HEK293 (cell line): ENCODE measurements around the gene NSFL1C.

Experiments
- BCL11B ChIP-seq: fragments of 450-650 bp; formaldehyde crosslinking; IDR thresholded peaks from 2 replicates; pipeline ENCODE4 v1.5.1; 2016; ENCODE audit warnings: low read depth, missing biosample characterization, missing genetic modification characterization
- GFI1B ChIP-seq: fragments of 450-650 bp; formaldehyde crosslinking; IDR thresholded peaks from 2 replicates; pipeline ENCODE4 v1.5.1; 2016; ENCODE audit warnings: missing biosample characterization, missing genetic modification characterization
- GLIS1 ChIP-seq: fragments of 450-650 bp; formaldehyde crosslinking; IDR thresholded peaks from 2 replicates; pipeline ENCODE4 v1.5.1; 2016; ENCODE audit warnings: missing biosample characterization, missing genetic modification characterization
- IKZF3 ChIP-seq: fragments of 450-650 bp; IDR thresholded peaks from 2 replicates; pipeline ENCODE4 v1.5.0; 2018; ENCODE audit warnings: missing biosample characterization, mild to moderate bottlenecking, missing genetic modification characterization, moderate library complexity
- KLF1 ChIP-seq: fragments of 450-650 bp; formaldehyde crosslinking; IDR thresholded peaks from 2 replicates; pipeline ENCODE4 v1.5.1; 2016; ENCODE audit warnings: missing biosample characterization, missing genetic modification characterization
- KLF10 ChIP-seq: fragments of 450-650 bp; IDR thresholded peaks from 2 replicates; pipeline ENCODE4 v1.5.1; 2018; ENCODE audit warnings: missing biosample characterization, mild to moderate bottlenecking, missing genetic modification characterization
- MEIS1 ChIP-seq: sonication (generic); formaldehyde crosslinking; IDR thresholded peaks from 2 replicates; pipeline ENCODE4 v1.8.1; 2022; ENCODE audit warnings: missing genetic modification reagents, mild to moderate bottlenecking, borderline replicate concordance
- MYNN ChIP-seq: fragments of 450-650 bp; formaldehyde crosslinking; IDR thresholded peaks from 2 replicates; pipeline ENCODE4 v1.5.1; 2016; ENCODE audit warnings: missing biosample characterization, missing genetic modification characterization, borderline replicate concordance
- SETDB1 ChIP-seq: IDR thresholded peaks from one replicate; pipeline ENCODE4 v1.6.1; 2017; ENCODE audit warnings: mild to moderate bottlenecking, low read length, moderate library complexity, mixed read lengths; ENCODE audit not compliant: insufficient read length
- SP2 ChIP-seq: fragments of 450-650 bp; formaldehyde crosslinking; IDR thresholded peaks from 2 replicates; pipeline ENCODE4 v1.5.1; 2016; ENCODE audit warnings: missing biosample characterization, missing genetic modification characterization
- SP3 ChIP-seq: fragments of 450-650 bp; formaldehyde crosslinking; IDR thresholded peaks from 2 replicates; pipeline ENCODE4 v1.5.1; 2016; ENCODE audit warnings: missing biosample characterization, missing genetic modification characterization
- ZBTB1 ChIP-seq: fragments of 450-650 bp; formaldehyde crosslinking; IDR thresholded peaks from 2 replicates; pipeline ENCODE4 v1.5.1; 2016; ENCODE audit warnings: missing biosample characterization, missing genetic modification characterization
- ZBTB17 ChIP-seq: fragments of 450-650 bp; formaldehyde crosslinking; IDR thresholded peaks from 2 replicates; pipeline ENCODE4 v1.5.1; 2016; ENCODE audit warnings: missing biosample characterization, missing genetic modification characterization
- ZBTB8A ChIP-seq: fragments of 450-650 bp; formaldehyde crosslinking; IDR thresholded peaks from 2 replicates; pipeline ENCODE4 v1.5.1; 2016; ENCODE audit warnings: missing biosample characterization, missing genetic modification characterization
- ZFHX2 ChIP-seq: fragments of 450-650 bp; formaldehyde crosslinking; conservative IDR thresholded peaks from 2 replicates; pipeline ENCODE4 v1.5.1; 2016; ENCODE audit warnings: missing biosample characterization, missing genetic modification characterization
- ZNF121 ChIP-seq: fragments of 450-650 bp; formaldehyde crosslinking; IDR thresholded peaks from 2 replicates; pipeline ENCODE4 v1.5.1; 2016; ENCODE audit warnings: missing biosample characterization, missing genetic modification characterization
- ZNF133 ChIP-seq: fragments of 450-650 bp; formaldehyde crosslinking; IDR thresholded peaks from 2 replicates; pipeline ENCODE4 v1.5.1; 2016; ENCODE audit warnings: missing biosample characterization, missing genetic modification characterization
- ZNF155 ChIP-seq: fragments of 450-650 bp; formaldehyde crosslinking; IDR thresholded peaks from 2 replicates; pipeline ENCODE4 v1.5.1; 2016; ENCODE audit warnings: missing biosample characterization, missing genetic modification characterization
- ZNF239 ChIP-seq: fragments of 450-650 bp; formaldehyde crosslinking; IDR thresholded peaks from 2 replicates; pipeline ENCODE4 v1.5.1; 2016; ENCODE audit warnings: missing biosample characterization, missing genetic modification characterization
- ZNF248 ChIP-seq: fragments of 450-650 bp; formaldehyde crosslinking; IDR thresholded peaks from 2 replicates; pipeline ENCODE4 v1.5.1; 2017; ENCODE audit warnings: missing biosample characterization, missing genetic modification characterization
- ZNF302 ChIP-seq: fragments of 450-650 bp; formaldehyde crosslinking; IDR thresholded peaks from 2 replicates; pipeline ENCODE4 v1.5.1; 2016; ENCODE audit warnings: missing biosample characterization, missing genetic modification characterization, low read depth
- ZNF335 ChIP-seq: fragments of 450-650 bp; formaldehyde crosslinking; conservative IDR thresholded peaks from 2 replicates; pipeline ENCODE4 v1.5.1; 2016; ENCODE audit warnings: missing biosample characterization, missing genetic modification characterization
- ZNF391 ChIP-seq: fragments of 450-650 bp; formaldehyde crosslinking; IDR thresholded peaks from 2 replicates; pipeline ENCODE4 v1.5.1; 2016; ENCODE audit warnings: low read depth, missing biosample characterization, missing genetic modification characterization, borderline replicate concordance
- ZNF48 ChIP-seq: fragments of 450-650 bp; formaldehyde crosslinking; IDR thresholded peaks from 2 replicates; pipeline ENCODE4 v1.5.1; 2016; ENCODE audit warnings: missing biosample characterization, missing genetic modification characterization
- ZNF529 ChIP-seq: fragments of 450-650 bp; formaldehyde crosslinking; IDR thresholded peaks from 2 replicates; pipeline ENCODE4 v1.5.1; 2017; ENCODE audit warnings: missing genetic modification characterization, missing biosample characterization; ENCODE audit not compliant: insufficient replicate concordance
- ZNF610 ChIP-seq: fragments of 450-650 bp; formaldehyde crosslinking; IDR thresholded peaks from 2 replicates; pipeline ENCODE4 v1.5.1; 2016; ENCODE audit warnings: missing biosample characterization, missing genetic modification characterization, borderline replicate concordance
- ZNF621 ChIP-seq: fragments of 450-650 bp; formaldehyde crosslinking; IDR thresholded peaks from 2 replicates; pipeline ENCODE4 v1.5.1; 2017; ENCODE audit warnings: missing biosample characterization, missing genetic modification characterization
- ZNF626 ChIP-seq: fragments of 450-650 bp; sonication (Bioruptor Pico); formaldehyde crosslinking; IDR thresholded peaks from 2 replicates; pipeline ENCODE4 v1.5.1; 2018; ENCODE audit warnings: missing biosample characterization, missing genetic modification characterization, inconsistent platforms
- ZNF654 ChIP-seq: fragments of 450-650 bp; formaldehyde crosslinking; IDR thresholded peaks from 2 replicates; pipeline ENCODE4 v1.5.1; 2016; ENCODE audit warnings: low read depth, missing biosample characterization, missing genetic modification characterization
- ZNF660 ChIP-seq: fragments of 450-650 bp; IDR thresholded peaks from 2 replicates; pipeline ENCODE4 v1.5.1; 2018; ENCODE audit warnings: missing biosample characterization, mild to moderate bottlenecking, missing genetic modification characterization
- ZNF664 ChIP-seq: fragments of 450-650 bp; formaldehyde crosslinking; IDR thresholded peaks from 2 replicates; pipeline ENCODE4 v1.5.1; 2016; ENCODE audit warnings: missing biosample characterization, missing genetic modification characterization
- ZNF776 ChIP-seq: fragments of 450-650 bp; formaldehyde crosslinking; IDR thresholded peaks from 2 replicates; pipeline ENCODE4 v1.5.0; 2017; ENCODE audit warnings: missing biosample characterization, missing genetic modification characterization, borderline replicate concordance
- ZNF830 ChIP-seq: fragments of 450-650 bp; IDR thresholded peaks from 2 replicates; pipeline ENCODE4 v1.5.0; 2018; ENCODE audit warnings: missing biosample characterization, missing genetic modification characterization, low read depth, mild to moderate bottlenecking, moderate library complexity
- TF ChIP-seq, protein P1 (sequence below): fragments of 450-650 bp; formaldehyde crosslinking; IDR thresholded peaks from 2 replicates; pipeline ENCODE4 v1.5.1; 2016; ENCODE audit warnings: missing biosample characterization, missing genetic modification characterization
- TF ChIP-seq, protein P2 (sequence below): fragments of 450-650 bp; formaldehyde crosslinking; IDR thresholded peaks from 2 replicates; pipeline ENCODE4 v1.5.1; 2016; ENCODE audit warnings: missing biosample characterization, missing genetic modification characterization
- TF ChIP-seq, protein P3 (sequence below): fragments of 450-650 bp; formaldehyde crosslinking; IDR thresholded peaks from 2 replicates; pipeline ENCODE4 v1.5.1; 2016; ENCODE audit warnings: missing biosample characterization, missing genetic modification characterization
- TF ChIP-seq, protein P4 (sequence below): fragments of 450-650 bp; formaldehyde crosslinking; IDR thresholded peaks from 2 replicates; pipeline ENCODE4 v1.5.1; 2016; ENCODE audit warnings: missing biosample characterization, missing genetic modification characterization

NSFL1C gene

DNA sequence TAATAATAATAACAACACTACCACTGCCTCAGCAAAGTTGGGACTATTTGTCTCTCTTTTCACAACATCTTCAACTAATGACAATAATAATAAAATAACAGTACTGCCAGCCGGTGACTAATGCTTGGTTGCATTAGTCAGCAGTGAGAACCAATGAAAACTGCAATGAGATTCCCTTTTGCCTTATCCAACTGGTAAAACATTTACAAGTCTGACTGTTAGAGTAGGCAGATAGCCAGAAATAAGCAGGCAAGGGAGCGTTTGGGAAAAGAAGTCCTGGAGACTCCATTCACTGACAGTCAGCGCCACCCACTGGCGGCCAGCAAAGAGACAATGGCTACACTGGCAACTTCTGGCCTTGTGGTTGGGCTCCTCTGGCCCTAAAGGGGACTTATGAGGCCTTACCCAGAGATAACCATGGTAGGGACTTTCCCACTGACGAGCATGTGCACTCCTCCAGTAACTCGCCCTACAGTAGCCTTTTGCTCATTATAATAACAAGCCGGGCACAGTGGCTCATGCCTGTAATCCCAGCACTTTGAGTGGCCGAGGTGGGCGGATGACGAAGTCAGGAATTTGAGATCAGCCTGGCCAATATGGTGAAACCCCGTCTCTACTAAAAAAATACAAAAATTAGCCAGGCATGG, 3.4 kb upstream of the NSFL1C start (continued):
- TF ChIP-seq, protein P1, sequence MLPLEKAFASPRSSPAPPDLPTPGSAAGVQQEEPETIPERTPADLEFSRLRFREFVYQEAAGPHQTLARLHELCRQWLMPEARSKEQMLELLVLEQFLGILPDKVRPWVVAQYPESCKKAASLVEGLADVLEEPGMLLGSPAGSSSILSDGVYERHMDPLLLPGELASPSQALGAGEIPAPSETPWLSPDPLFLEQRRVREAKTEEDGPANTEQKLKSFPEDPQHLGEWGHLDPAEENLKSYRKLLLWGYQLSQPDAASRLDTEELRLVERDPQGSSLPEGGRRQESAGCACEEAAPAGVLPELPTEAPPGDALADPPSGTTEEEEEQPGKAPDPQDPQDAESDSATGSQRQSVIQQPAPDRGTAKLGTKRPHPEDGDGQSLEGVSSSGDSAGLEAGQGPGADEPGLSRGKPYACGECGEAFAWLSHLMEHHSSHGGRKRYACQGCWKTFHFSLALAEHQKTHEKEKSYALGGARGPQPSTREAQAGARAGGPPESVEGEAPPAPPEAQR (tag by site-specific recombination): no peak
- TF ChIP-seq ZNF239 (tag by site-specific recombination) (no peak), ZNF529 (no peak), SETDB1 (no peak), ZNF335 (peak; percentile 76; the same call in 1 of the 2 replicates), ZNF155 (tag by site-specific recombination) (no peak), GFI1B (no peak), ZFHX2 (tag by site-specific recombination) (peak; percentile 62), ZNF626 (tag by site-specific recombination) (no peak), ZNF248 (tag by site-specific recombination) (no peak), GLIS1 (no peak), KLF10 (tag by site-specific recombination) (no peak), ZNF660 (tag by site-specific recombination) (no peak; the same call in 1 of the 2 replicates), ZNF391 (tag by site-specific recombination) (no peak), BCL11B (tag by site-specific recombination) (no peak), ZNF776 (tag by site-specific recombination) (no peak), KLF1 (tag by site-specific recombination) (no peak), SP2 (tag by site-specific recombination) (no peak; the same call in 1 of the 2 replicates), ZNF610 (no peak), ZNF830 (tag by site-specific recombination) (no peak), ZBTB1 (tag by site-specific recombination) (no peak), IKZF3 (tag by site-specific recombination) (peak; percentile 94), ZNF621 (no peak), ZNF48 (tag by site-specific recombination) (no peak), ZNF302 (tag by site-specific recombination) (no peak), ZNF664 (tag by site-specific recombination) (0 out of 2 replicates have a peak, but pooled peaks have one; percentile 9), ZBTB8A (tag by site-specific recombination) (no peak), ZBTB17 (peak; percentile 29; the same call in 1 of the 2 replicates), ZNF133 (tag by site-specific recombination) (no peak), MYNN (tag by site-specific recombination) (no peak), ZNF121 (tag by site-specific recombination) (no peak), ZNF654 (tag by site-specific recombination) (peak; percentile 98), SP3 (peak; percentile 9; the same call in 1 of the 2 replicates), MEIS1 (CRISPR knock-in tag) (no peak)
- TF ChIP-seq, protein P2, sequence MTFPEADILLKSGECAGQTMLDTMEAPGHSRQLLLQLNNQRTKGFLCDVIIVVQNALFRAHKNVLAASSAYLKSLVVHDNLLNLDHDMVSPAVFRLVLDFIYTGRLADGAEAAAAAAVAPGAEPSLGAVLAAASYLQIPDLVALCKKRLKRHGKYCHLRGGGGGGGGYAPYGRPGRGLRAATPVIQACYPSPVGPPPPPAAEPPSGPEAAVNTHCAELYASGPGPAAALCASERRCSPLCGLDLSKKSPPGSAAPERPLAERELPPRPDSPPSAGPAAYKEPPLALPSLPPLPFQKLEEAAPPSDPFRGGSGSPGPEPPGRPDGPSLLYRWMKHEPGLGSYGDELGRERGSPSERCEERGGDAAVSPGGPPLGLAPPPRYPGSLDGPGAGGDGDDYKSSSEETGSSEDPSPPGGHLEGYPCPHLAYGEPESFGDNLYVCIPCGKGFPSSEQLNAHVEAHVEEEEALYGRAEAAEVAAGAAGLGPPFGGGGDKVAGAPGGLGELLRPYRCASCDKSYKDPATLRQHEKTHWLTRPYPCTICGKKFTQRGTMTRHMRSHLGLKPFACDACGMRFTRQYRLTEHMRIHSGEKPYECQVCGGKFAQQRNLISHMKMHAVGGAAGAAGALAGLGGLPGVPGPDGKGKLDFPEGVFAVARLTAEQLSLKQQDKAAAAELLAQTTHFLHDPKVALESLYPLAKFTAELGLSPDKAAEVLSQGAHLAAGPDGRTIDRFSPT (tag by site-specific recombination): no peak
- TF ChIP-seq, protein P3, sequence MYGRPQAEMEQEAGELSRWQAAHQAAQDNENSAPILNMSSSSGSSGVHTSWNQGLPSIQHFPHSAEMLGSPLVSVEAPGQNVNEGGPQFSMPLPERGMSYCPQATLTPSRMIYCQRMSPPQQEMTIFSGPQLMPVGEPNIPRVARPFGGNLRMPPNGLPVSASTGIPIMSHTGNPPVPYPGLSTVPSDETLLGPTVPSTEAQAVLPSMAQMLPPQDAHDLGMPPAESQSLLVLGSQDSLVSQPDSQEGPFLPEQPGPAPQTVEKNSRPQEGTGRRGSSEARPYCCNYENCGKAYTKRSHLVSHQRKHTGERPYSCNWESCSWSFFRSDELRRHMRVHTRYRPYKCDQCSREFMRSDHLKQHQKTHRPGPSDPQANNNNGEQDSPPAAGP (tag by site-specific recombination): 0 out of 2 replicates have a peak, but pooled peaks have one; percentile 15
- TF ChIP-seq, protein P4, sequence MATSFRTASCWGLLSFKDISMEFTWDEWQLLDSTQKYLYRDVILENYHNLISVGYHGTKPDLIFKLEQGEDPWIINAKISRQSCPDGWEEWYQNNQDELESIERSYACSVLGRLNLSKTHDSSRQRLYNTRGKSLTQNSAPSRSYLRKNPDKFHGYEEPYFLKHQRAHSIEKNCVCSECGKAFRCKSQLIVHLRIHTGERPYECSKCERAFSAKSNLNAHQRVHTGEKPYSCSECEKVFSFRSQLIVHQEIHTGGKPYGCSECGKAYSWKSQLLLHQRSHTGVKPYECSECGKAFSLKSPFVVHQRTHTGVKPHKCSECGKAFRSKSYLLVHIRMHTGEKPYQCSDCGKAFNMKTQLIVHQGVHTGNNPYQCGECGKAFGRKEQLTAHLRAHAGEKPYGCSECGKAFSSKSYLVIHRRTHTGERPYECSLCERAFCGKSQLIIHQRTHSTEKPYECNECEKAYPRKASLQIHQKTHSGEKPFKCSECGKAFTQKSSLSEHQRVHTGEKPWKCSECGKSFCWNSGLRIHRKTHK (tag by site-specific recombination): no peak
